HFF-Myc (cell line): Measurements from ENCODE around the gene MACF1.
A peak's percentile ranks its signal among the peaks of the same experiment; 100 is the strongest.
"Not testable (repeated sequence)": the region's sequence is repeated elsewhere in the genome, so short reads cannot be mapped to it uniquely, and the experiment has no call there.

Source experiments
- DNase-seq: peaks from one replicate; pipeline ENCODE4 v3.0.0-alpha.2; 2011; ENCODE audit warnings: low read depth; ENCODE audit errors: extremely low read depth
- H3K4me3 ChIP-seq: replicated peaks from 2 replicates; pipeline ENCODE4 v1.5.1; 2011; ENCODE audit warnings: low read depth, mild to moderate bottlenecking, control low read depth, low read length
- TF ChIP-seq, protein P1 (sequence below): IDR thresholded peaks from 2 replicates; pipeline ENCODE4 v1.5.1; 2012; ENCODE audit warnings: mild to moderate bottlenecking, low read depth, low read length, control low read depth; ENCODE audit errors: missing control alignments

Gene MACF1

DNA sequence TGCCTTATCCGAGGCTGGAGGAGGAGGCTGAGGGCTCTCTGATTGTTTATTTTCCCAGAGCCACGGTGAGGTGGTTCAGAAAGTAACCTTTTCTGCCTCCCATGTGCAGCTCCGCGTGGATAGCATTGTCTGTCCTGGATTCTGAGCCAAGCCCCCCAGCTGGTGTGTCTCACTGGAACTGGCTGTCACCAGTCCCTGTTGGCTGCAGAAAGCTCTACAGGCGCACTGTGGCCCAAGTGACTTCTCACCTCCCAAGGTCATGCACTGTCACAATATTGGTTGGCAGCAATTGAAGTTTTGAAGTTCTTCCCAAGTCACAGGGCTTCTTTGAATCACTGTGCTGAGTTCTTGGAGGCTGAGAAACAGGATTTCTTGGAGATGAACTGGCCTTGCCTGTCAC is 295.2 kb downstream of the MACF1 start:
- no peak overlapping the region for H3K4me3 ChIP-seq
- DNase-seq = no peak
- TF ChIP-seq, protein P1, sequence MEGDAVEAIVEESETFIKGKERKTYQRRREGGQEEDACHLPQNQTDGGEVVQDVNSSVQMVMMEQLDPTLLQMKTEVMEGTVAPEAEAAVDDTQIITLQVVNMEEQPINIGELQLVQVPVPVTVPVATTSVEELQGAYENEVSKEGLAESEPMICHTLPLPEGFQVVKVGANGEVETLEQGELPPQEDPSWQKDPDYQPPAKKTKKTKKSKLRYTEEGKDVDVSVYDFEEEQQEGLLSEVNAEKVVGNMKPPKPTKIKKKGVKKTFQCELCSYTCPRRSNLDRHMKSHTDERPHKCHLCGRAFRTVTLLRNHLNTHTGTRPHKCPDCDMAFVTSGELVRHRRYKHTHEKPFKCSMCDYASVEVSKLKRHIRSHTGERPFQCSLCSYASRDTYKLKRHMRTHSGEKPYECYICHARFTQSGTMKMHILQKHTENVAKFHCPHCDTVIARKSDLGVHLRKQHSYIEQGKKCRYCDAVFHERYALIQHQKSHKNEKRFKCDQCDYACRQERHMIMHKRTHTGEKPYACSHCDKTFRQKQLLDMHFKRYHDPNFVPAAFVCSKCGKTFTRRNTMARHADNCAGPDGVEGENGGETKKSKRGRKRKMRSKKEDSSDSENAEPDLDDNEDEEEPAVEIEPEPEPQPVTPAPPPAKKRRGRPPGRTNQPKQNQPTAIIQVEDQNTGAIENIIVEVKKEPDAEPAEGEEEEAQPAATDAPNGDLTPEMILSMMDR = no peak

DNA sequence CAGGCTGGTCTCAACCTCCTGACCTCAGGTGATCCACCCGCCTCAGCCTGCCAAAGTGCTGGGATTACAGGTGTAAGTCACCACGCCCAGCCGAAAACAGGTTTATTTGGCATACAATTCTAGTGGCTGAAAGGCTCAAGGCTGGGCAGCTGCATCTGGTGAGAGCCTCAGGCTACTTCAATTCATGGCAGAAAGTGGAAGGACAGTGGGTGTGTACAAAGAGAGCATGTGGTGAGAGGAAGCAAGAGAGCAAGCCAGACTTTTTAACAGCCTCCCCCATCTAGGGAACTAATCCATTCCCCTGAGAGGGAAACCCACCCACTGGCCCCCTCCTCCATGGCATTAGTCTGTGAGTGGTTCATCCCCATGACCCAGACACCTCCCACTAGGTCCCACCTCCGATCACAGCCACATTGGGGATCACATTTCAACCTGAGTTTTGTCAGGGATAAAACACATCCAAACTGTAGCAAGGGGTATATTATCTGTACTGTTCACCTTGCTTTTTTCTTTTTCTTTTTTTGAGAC is 296.4 kb downstream of the MACF1 start:
- no peak overlapping the region for H3K4me3 ChIP-seq
- TF ChIP-seq, protein P1 = no peak
- no peak for DNase-seq

DNA sequence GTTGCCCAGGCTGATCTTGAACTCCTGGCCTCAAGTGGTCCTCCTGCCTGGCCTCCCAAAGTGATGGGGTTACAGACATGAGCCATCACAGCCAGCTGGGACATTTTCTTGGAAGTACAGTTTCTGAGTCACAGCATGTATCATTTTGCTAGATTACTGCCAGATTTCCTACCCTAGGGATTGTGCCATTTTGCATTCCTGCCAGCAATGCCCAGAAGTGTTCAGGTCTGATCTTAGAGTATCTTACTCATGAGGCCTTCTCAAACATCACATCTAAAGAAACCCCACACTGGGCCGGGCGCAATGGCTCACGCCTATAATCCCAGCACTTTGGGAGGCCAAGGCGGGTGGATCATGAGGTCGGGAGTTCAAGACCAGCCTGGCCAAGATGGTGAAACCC is 297.2 kb downstream of the MACF1 start:
- no peak overlapping the region for H3K4me3 ChIP-seq
- TF ChIP-seq, protein P1 = no peak
- no peak for DNase-seq

DNA sequence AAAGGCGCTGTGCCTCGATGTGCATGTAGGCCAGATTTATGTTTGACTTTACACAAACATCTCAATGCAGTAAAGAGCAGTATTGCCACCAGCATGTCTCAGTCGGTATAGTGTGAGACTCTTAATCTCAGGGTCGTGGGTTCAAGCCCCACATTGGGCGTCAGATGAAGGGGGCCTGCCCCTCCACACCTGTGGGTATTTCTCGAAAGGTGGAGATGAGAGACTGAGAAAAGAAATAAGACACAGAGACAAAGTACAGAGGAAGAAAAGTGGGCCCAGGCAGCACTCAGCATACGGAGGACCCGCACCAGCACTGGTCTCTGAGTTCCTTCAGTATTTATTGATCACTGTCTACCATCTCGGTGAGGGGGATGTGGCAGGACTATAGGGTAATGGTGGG is 299.9 kb downstream of the MACF1 start:
- H3K4me3 ChIP-seq, DNase-seq: not testable (repeated sequence)

DNA sequence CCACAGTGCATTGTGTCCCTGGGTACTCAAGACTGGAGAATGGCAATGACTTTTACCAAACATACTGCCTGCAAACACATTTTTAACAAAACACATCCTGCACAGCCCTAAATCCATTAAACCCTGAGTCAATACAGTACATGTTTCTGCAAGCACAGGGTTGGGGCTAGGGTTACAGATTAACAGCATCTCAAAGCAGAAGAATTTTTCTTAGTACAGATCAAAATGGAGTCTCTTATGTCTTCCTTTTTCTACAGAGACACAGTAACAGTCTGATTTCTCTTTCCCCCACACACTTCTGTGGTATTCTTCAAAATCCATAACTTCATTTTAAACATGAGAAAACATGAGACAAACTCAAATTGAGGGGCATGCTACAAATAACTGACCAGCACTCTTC is 300.8 kb downstream of the MACF1 start:
- H3K4me3 ChIP-seq = no peak overlapping the region
- DNase-seq = no peak
- TF ChIP-seq, protein P1 = no peak

DNA sequence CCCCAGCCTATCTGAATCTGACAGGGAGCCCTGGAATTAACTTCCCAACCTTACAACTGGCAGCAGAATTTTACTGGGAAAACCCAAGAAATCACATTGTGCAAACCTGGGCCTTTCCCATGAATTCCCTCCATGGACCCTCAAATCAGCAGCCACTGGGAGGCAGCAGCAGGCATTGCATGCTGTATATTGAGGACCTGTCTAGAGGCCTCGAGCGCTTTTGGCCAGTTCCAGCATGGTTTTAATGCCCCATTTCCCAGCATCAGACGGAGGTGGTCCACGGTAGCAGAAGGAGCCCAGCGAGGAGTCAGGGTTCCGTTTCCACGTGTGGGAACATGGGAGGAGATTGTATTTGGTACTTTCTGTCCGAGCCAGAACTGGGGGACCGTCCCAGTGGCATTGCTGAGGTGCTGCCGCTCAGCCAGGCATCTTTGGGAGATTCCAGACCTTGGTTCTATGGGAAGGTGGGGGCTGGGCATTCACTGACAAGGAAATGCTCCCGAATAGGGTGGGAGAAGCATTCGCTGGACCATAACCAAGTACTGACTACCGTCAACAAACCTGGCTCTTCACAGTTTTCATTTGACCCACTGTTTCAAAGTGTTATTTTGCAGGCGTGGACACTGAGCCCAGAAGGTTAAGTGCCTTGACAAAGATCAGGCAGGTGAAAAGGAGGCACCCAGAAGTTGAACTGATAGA is 302.9 kb downstream of the MACF1 start:
- H3K4me3 ChIP-seq = no peak overlapping the region
- TF ChIP-seq, protein P1 = peak; percentile 42
- no peak for DNase-seq

DNA sequence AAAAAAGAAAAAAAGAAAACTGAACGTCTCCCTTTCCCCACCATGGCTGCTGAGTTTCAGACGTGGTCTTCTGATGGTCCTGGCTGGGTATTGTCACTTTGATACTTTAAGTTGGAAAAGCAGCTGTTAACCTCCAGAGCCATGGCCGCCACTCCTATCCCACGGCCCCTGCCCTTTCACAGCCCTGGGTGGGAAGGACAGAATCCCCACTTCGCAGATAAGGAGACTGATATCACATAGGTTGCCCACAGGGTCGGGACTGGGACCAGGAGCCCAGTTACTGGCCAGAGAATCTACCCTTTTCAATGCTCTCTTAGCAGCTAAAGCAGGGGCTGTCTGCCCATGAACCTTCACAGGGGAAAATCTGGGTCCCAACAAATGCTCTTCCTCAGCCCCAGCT is 303.8 kb downstream of the MACF1 start:
- DNase-seq = no peak
- H3K4me3 ChIP-seq = no peak overlapping the region
- TF ChIP-seq, protein P1 = no peak
